ENCODE measurements around the gene ANKFN1. TPM values are rescaled to one million over a fixed set of nuclear protein-coding genes. Genes with fewer than 3 reads are reported as not detected.

ANKFN1 gene
- total RNA-seq, 1 experiment from 2014 or later, result not detected

DNA sequence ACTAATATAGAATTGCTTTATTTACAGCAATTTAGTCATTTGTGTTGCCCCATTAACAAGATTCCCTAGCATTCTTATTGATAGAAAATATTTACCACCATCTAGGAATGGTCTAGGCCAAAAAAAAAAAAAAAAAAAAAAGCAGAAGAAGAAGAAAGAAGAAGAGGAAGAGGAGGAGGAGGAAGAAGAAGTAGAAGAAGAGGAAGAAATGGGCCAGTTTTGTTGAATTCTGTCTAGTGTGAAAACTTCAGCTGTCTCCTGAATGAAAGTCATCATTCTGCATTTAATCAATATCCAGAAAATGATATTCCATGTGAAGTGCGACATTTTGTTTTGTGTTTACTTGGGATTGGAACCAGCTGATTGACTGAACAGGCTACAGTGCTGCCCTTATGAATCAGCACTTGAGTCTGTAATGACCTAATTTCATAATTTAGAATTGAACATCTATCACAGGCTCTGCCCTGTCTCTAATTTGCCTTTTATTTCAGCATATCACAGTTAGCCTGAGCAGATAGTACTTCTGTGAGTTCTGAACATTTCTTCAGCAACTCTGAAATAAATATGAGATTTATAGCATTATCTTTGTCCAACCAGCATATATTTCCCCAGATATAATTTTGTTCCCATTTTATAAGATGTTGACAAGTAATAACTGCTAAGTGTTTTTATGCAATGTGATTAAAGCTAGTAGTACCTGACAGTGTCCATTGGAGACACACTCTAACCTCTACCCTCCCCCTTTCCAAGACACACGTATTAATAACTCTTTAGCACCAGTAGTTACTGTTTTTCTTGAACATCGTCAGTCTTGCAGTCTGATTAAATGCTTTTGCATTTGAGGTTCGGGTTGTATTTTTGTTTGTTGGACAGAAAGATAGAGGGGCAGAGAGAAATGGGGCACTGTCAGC, 5.9 kb downstream of the ANKFN1 start:
- no peak overlapping the region for H2AK5ac ChIP-seq (ENCODE audit: insufficient read length, low read length)
- H3K23ac ChIP-seq (ENCODE audit: insufficient read length, low read depth, low read length), result no peak overlapping the region
- H3K79me2 ChIP-seq (ENCODE audit: insufficient read depth, low read length), result no peaks in the 10 kb centered on the region
- H3K23me2 ChIP-seq (ENCODE audit: insufficient read length, low read depth, low read length, poor library complexity, severe bottlenecking), result no peaks in the 10 kb centered on the region
- H3K4me2 ChIP-seq (ENCODE audit: insufficient read depth, insufficient read length, low read length), result no peak overlapping the region
- no peak overlapping the region for H3T11ph ChIP-seq (ENCODE audit: low read length)
- no peak overlapping the region for H2BK15ac ChIP-seq (ENCODE audit: low read depth, low read length)
- no peak overlapping the region for H2BK120ac ChIP-seq (ENCODE audit: low read depth, low read length, poor library complexity, severe bottlenecking)
- H3K4me1 ChIP-seq (ENCODE audit: insufficient read depth, low read length), result peaks cover 8% of the 10 kb centered on the region; the same call in 1 of the 2 replicates
- H2AFZ ChIP-seq (ENCODE audit: low read length), result no peak overlapping the region
- no peak overlapping the region for H3K18ac ChIP-seq (ENCODE audit: insufficient read length, low read depth, low read length)
- H4K20me1 ChIP-seq (ENCODE audit: control insufficient read depth, insufficient read depth, insufficient read length), result no peaks in the 10 kb centered on the region
- no peak overlapping the region for H3K4me3 Mint-ChIP-seq
- H3K27me3 ChIP-seq (ENCODE audit: insufficient read depth, low read length), result no peaks in the 10 kb centered on the region
- H4K5ac ChIP-seq (ENCODE audit: insufficient read length, low read depth, low read length), result no peak overlapping the region
- H3K9me3 Mint-ChIP-seq, result no peaks in the 10 kb centered on the region; a peak in 2 of 5 replicates
- H3K14ac ChIP-seq (ENCODE audit: insufficient read depth, low read length), result no peak overlapping the region
- H3K56ac ChIP-seq (ENCODE audit: insufficient read length, low read depth, low read length), result no peak overlapping the region
- H3K79me1 ChIP-seq (ENCODE audit: insufficient read depth, low read depth, low read length, poor library complexity, severe bottlenecking), result no peaks in the 10 kb centered on the region
- no peak overlapping the region for H2BK12ac ChIP-seq (ENCODE audit: insufficient read length, low read depth, low read length)
- H4K91ac ChIP-seq (ENCODE audit: insufficient read length, low read depth, low read length), result no peak overlapping the region
- no CpG with 5 or more reads among the region's 4 CpGs for WGBS (ENCODE audit: extremely low coverage, insufficient read length, low lambda C conversion rate)
- no peak overlapping the region for H2BK5ac ChIP-seq (ENCODE audit: insufficient read length, low read length)
- peak overlapping the region in 1 of 3 experiments; percentile 30; a peak in 1 of 7 replicates for H3K27ac Mint-ChIP-seq
- DNase-seq, result no peak
- H3K4ac ChIP-seq (ENCODE audit: low read depth, low read length), result no peak overlapping the region
- no peaks in the 10 kb centered on the region for H3K9me3 ChIP-seq (ENCODE audit: control insufficient read depth, low read depth, low read length)
- H3K4me1 Mint-ChIP-seq, result peaks cover 17 to 29% of the 10 kb centered on the region in 2 experiments
- no peak overlapping the region for H3K27ac ChIP-seq (ENCODE audit: insufficient read length, low read depth, low read length)
- H3K9ac ChIP-seq (ENCODE audit: extremely low read depth, insufficient read length, low read length), result no peak overlapping the region
- TF ChIP-seq, protein P1, sequence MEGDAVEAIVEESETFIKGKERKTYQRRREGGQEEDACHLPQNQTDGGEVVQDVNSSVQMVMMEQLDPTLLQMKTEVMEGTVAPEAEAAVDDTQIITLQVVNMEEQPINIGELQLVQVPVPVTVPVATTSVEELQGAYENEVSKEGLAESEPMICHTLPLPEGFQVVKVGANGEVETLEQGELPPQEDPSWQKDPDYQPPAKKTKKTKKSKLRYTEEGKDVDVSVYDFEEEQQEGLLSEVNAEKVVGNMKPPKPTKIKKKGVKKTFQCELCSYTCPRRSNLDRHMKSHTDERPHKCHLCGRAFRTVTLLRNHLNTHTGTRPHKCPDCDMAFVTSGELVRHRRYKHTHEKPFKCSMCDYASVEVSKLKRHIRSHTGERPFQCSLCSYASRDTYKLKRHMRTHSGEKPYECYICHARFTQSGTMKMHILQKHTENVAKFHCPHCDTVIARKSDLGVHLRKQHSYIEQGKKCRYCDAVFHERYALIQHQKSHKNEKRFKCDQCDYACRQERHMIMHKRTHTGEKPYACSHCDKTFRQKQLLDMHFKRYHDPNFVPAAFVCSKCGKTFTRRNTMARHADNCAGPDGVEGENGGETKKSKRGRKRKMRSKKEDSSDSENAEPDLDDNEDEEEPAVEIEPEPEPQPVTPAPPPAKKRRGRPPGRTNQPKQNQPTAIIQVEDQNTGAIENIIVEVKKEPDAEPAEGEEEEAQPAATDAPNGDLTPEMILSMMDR (conservative IDR thresholded peaks at IDR 0.05), result no peak
- H3K27me3 Mint-ChIP-seq (ENCODE audit: low read depth), result no peaks in the 10 kb centered on the region; the same call in 1 of the 2 replicates
- no peak overlapping the region for H2BK20ac ChIP-seq (ENCODE audit: low read depth, low read length, poor library complexity, severe bottlenecking)
- no peak overlapping the region for H4K8ac ChIP-seq (replicated peaks; ENCODE audit: insufficient read length, low read depth, low read length)
- H3K36me3 Mint-ChIP-seq (ENCODE audit: insufficient read depth in 1 of 3, low read depth in 3 of 3), result no peaks in the 10 kb centered on the region
